KMS-11 (cell line): Measurements from ENCODE around the gene ARID1B.

Experiments
- H2AFZ ChIP-seq: fragments of 200-600 bp; sonication (generic); 2 replicates; pipeline ENCODE4 v1.6.1; 2016; ENCODE audit warnings: antibody characterized with exemption, mixed run types, low read depth
- H3K27ac ChIP-seq: fragments of 200-600 bp; sonication (generic); 2 replicates; pipeline ENCODE4 v1.6.1; 2016; ENCODE audit warnings: mild to moderate bottlenecking, mixed run types
- H3K27me3 ChIP-seq: fragments of 200-600 bp; sonication (generic); 2 replicates; pipeline ENCODE4 v1.6.1; 2017; ENCODE audit warnings: mild to moderate bottlenecking, low read depth, mixed run types, moderate library complexity; ENCODE audit not compliant: insufficient read depth
- H3K36me3 ChIP-seq: fragments of 200-600 bp; sonication (generic); 2 replicates; pipeline ENCODE4 v1.6.1; 2017; ENCODE audit warnings: mild to moderate bottlenecking, mixed run types; ENCODE audit not compliant: insufficient read depth
- H3K4me1 ChIP-seq: fragments of 200-600 bp; sonication (generic); 2 replicates; pipeline ENCODE4 v1.6.1; 2016; ENCODE audit warnings: mild to moderate bottlenecking, low read depth, mixed run types; ENCODE audit not compliant: poor library complexity, severe bottlenecking
- H3K4me2 ChIP-seq: fragments of 200-600 bp; sonication (generic); 2 replicates; pipeline ENCODE4 v1.7.0; 2016; ENCODE audit warnings: mild to moderate bottlenecking, mixed run types
- H3K4me3 ChIP-seq: fragments of 200-600 bp; sonication (generic); IDR thresholded peaks from 2 replicates; pipeline ENCODE4 v1.6.1; 2017; ENCODE audit warnings: low read depth, low read length, mixed read lengths; ENCODE audit not compliant: insufficient read depth
- H3K79me2 ChIP-seq: fragments of 200-600 bp; sonication (generic); 2 replicates; pipeline ENCODE4 v1.6.1; 2016; ENCODE audit warnings: low read depth, mixed run types; ENCODE audit not compliant: insufficient read depth
- H3K9ac ChIP-seq: fragments of 200-600 bp; sonication (generic); 2 replicates; pipeline ENCODE4 v1.6.1; 2016; ENCODE audit warnings: mild to moderate bottlenecking, mixed run types
- H4K20me1 ChIP-seq: fragments of 200-600 bp; sonication (generic); 2 replicates; pipeline ENCODE4 v1.6.1; 2016; ENCODE audit warnings: mild to moderate bottlenecking, mixed run types; ENCODE audit not compliant: insufficient read depth
- TF ChIP-seq, protein P1 (sequence below): fragments of 200-600 bp; sonication (generic); conservative IDR thresholded peaks from 2 replicates; pipeline ENCODE4 v1.6.1; 2017; ENCODE audit warnings: low read depth, mild to moderate bottlenecking, antibody characterized with exemption, low read length, moderate library complexity, mixed read lengths

ARID1B gene

GRCh38 chr6:157253699-157254098 is 476.5 kb downstream of the ARID1B start:
- H2AFZ ChIP-seq, result no peak overlapping the region
- H4K20me1 ChIP-seq, result no peaks in the 10 kb centered on the region
- TF ChIP-seq, protein P1, sequence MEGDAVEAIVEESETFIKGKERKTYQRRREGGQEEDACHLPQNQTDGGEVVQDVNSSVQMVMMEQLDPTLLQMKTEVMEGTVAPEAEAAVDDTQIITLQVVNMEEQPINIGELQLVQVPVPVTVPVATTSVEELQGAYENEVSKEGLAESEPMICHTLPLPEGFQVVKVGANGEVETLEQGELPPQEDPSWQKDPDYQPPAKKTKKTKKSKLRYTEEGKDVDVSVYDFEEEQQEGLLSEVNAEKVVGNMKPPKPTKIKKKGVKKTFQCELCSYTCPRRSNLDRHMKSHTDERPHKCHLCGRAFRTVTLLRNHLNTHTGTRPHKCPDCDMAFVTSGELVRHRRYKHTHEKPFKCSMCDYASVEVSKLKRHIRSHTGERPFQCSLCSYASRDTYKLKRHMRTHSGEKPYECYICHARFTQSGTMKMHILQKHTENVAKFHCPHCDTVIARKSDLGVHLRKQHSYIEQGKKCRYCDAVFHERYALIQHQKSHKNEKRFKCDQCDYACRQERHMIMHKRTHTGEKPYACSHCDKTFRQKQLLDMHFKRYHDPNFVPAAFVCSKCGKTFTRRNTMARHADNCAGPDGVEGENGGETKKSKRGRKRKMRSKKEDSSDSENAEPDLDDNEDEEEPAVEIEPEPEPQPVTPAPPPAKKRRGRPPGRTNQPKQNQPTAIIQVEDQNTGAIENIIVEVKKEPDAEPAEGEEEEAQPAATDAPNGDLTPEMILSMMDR, result no peak
- no peak overlapping the region for H3K4me3 ChIP-seq
- no peak overlapping the region for H3K9ac ChIP-seq
- no peak overlapping the region for H3K27ac ChIP-seq
- H3K79me2 ChIP-seq, result no peaks in the 10 kb centered on the region
- no peak overlapping the region for H3K4me2 ChIP-seq
- H3K27me3 ChIP-seq, result no peaks in the 10 kb centered on the region
- no peaks in the 10 kb centered on the region for H3K36me3 ChIP-seq
- peaks cover 12% of the 10 kb centered on the region for H3K4me1 ChIP-seq

DNA sequence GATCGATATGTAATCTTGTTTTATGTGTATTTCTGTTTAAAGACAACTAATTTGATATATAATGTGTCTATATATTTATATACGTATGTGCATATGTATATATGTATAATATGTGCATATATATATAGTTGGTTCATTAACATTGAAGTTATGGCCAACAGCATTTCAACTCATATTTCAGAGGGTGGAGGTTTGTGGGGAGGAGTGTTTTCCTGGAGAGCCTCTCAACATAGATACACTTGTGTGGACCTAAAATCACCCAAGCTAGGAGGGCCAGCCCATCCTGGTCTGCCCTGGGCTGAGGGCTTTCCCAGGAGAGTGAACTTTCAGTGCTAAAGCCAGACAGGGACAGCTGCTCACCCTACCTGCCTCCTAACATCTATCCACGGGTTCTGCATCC is 477.4 kb downstream of the ARID1B start:
- H3K4me2 ChIP-seq, result no peak overlapping the region
- H3K4me3 ChIP-seq, result no peak overlapping the region
- H4K20me1 ChIP-seq, result no peaks in the 10 kb centered on the region
- TF ChIP-seq, protein P1, result no peak
- peaks cover 12% of the 10 kb centered on the region for H3K4me1 ChIP-seq
- H3K27me3 ChIP-seq, result no peaks in the 10 kb centered on the region
- no peaks in the 10 kb centered on the region for H3K36me3 ChIP-seq
- no peak overlapping the region for H3K27ac ChIP-seq
- H3K9ac ChIP-seq, result no peak overlapping the region
- no peak overlapping the region for H2AFZ ChIP-seq
- H3K79me2 ChIP-seq, result no peaks in the 10 kb centered on the region

DNA sequence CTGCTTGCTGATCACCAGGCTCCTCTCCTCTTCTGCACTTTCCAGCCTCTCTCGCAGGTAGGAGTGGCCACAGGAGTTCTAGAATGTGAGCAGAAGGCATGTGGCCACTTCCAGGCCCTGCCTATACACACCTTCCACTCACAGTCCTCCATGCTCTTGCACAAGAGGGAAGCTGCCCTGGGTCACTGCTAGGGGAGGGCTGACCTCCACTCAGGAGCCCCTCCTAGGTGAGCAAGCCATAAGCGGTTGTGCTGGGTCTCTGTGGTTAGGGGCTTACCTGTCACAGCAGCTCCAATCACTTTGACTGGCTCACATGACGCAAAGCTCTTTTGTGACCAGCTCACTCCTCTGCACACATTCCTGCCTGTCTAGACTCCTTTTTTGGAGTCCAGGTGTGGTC is 477.9 kb downstream of the ARID1B start:
- H3K27me3 ChIP-seq, result no peaks in the 10 kb centered on the region
- no peak overlapping the region for H3K4me2 ChIP-seq
- H4K20me1 ChIP-seq, result no peaks in the 10 kb centered on the region
- H2AFZ ChIP-seq, result no peak overlapping the region
- H3K27ac ChIP-seq, result no peak overlapping the region
- H3K9ac ChIP-seq, result no peak overlapping the region
- peaks cover 12% of the 10 kb centered on the region for H3K4me1 ChIP-seq
- no peak overlapping the region for H3K4me3 ChIP-seq
- TF ChIP-seq, protein P1, result no peak
- H3K79me2 ChIP-seq, result no peaks in the 10 kb centered on the region
- no peaks in the 10 kb centered on the region for H3K36me3 ChIP-seq

DNA sequence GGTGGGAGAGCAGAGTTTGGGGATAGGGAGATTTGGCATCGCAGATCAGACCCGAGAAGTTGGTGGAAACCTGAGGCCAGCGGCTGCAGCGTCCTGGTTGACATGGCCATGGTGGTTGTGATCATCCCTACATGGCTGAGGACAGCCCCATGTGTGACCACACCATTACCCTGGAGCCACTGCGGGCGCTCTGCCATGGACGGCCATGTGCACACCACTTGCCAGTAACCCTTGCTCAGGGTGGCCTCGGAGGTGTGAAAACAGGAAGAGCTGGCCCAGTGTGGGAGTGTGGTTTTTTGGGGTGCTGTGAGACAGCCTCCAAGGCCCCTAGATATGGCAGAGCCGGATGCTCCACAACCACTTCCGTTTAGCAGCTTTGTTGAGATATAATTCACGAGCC is 481.7 kb downstream of the ARID1B start:
- Histone ChIP-seq H4K20me1 (no peaks in the 10 kb centered on the region), H3K9ac (no peak overlapping the region), H3K27me3 (no peaks in the 10 kb centered on the region), H2AFZ (no peak overlapping the region), H3K79me2 (no peaks in the 10 kb centered on the region), H3K4me2 (no peak overlapping the region), H3K4me3 (no peak overlapping the region), H3K27ac (no peak overlapping the region), H3K36me3 (no peaks in the 10 kb centered on the region), H3K4me1 (peaks cover 8% of the 10 kb centered on the region)
- TF ChIP-seq, protein P1, result no peak
